Kidney epithelial cell (primary cell): ENCODE data around the gene TMEM187. TPM values are rescaled to one million over a fixed set of nuclear protein-coding genes. Genes with fewer than 3 reads are reported as not detected.

Experiments used
- DNase-seq: peaks from one replicate; pipeline ENCODE4 v3.0.0-alpha.2; 2010; ENCODE audit warnings: low read depth
- H3K27me3 ChIP-seq: 2 replicates; pipeline ENCODE4 v1.6.0; 2011; ENCODE audit warnings: low read length; ENCODE audit not compliant: control insufficient read depth, insufficient read depth
- H3K36me3 ChIP-seq: 2 replicates; pipeline ENCODE4 v1.5.1; 2011; ENCODE audit warnings: low read length; ENCODE audit not compliant: control insufficient read depth, insufficient read depth
- H3K4me3 ChIP-seq: 2 replicates; pipeline ENCODE4 v1.5.1; 2011; ENCODE audit warnings: low read depth, mild to moderate bottlenecking, control low read depth, low read length
- total RNA-seq: library from RNA; depleted of rRNA; stranded (reverse); fragments of >200 nt; gene quantifications from 2 replicates; pipeline ENCODE4 v1.2.3, GENCODE V29; 2015
- TF ChIP-seq, protein P1 (sequence below): IDR thresholded peaks from 2 replicates; pipeline ENCODE4 v1.5.1; 2011; ENCODE audit warnings: mild to moderate bottlenecking, moderate library complexity, low read length, control low read depth, inconsistent platforms; ENCODE audit not compliant: insufficient read depth, poor library complexity, severe bottlenecking

The TMEM187 gene
- total RNA-seq, 1 donor from 2014 or later = 6.7 TPM

GRCh38 chrX:153960786-153961185 lies 11.8 kb upstream of the TMEM187 start:
- H3K27me3 ChIP-seq = no peaks in the 10 kb centered on the region
- peaks cover 6% of the 10 kb centered on the region for H3K36me3 ChIP-seq
- TF ChIP-seq, protein P1, sequence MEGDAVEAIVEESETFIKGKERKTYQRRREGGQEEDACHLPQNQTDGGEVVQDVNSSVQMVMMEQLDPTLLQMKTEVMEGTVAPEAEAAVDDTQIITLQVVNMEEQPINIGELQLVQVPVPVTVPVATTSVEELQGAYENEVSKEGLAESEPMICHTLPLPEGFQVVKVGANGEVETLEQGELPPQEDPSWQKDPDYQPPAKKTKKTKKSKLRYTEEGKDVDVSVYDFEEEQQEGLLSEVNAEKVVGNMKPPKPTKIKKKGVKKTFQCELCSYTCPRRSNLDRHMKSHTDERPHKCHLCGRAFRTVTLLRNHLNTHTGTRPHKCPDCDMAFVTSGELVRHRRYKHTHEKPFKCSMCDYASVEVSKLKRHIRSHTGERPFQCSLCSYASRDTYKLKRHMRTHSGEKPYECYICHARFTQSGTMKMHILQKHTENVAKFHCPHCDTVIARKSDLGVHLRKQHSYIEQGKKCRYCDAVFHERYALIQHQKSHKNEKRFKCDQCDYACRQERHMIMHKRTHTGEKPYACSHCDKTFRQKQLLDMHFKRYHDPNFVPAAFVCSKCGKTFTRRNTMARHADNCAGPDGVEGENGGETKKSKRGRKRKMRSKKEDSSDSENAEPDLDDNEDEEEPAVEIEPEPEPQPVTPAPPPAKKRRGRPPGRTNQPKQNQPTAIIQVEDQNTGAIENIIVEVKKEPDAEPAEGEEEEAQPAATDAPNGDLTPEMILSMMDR = no peak
- no peak overlapping the region for H3K4me3 ChIP-seq
- no peak for DNase-seq

GRCh38 chrX:153961292-153961691 lies 11.3 kb upstream of the TMEM187 start:
- DNase-seq = no peak
- Histone ChIP-seq H3K27me3 (no peaks in the 10 kb centered on the region), H3K36me3 (peaks cover 6% of the 10 kb centered on the region), H3K4me3 (no peak overlapping the region)
- TF ChIP-seq, protein P1 = no peak

DNA sequence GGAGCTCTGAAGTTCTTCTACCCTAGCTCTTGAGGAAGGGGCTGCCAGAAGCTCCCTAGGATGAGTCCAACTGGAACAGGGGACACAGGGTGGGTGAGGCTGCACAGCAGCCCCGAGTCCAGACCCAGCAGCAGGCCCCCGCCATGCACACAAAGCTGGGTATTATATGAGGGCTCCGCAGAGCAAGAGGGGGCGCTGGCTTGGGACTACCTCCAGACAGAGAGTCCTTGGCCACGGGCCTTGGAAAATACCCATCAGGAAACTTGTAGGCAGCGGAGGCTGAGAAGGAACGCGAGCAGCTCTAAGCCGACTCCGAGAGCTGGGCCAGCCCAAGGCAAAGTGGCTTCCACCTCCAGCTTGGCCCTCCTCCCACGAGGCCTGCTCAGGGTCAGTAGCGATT lies 9.0 kb upstream of the TMEM187 start:
- Histone ChIP-seq H3K27me3 (no peaks in the 10 kb centered on the region), H3K4me3 (no peak overlapping the region), H3K36me3 (peaks cover 2% of the 10 kb centered on the region)
- DNase-seq = no peak
- TF ChIP-seq, protein P1 = no peak

- no peak overlapping the region for H3K4me3 ChIP-seq
- H3K27me3 ChIP-seq = no peaks in the 10 kb centered on the region
- H3K36me3 ChIP-seq = peaks cover 2% of the 10 kb centered on the region
- TF ChIP-seq, protein P1 = no peak
- no peak for DNase-seq
These were observed 8.4 kb upstream of the TMEM187 start for GRCh38 chrX:153964105-153964504.

- no peak for DNase-seq
- Histone ChIP-seq H3K36me3 (peaks cover 2% of the 10 kb centered on the region), H3K4me3 (no peak overlapping the region), H3K27me3 (no peaks in the 10 kb centered on the region)
- TF ChIP-seq, protein P1 = no peak
These were observed 7.1 kb upstream of the TMEM187 start for GRCh38 chrX:153965406-153965805.

DNA sequence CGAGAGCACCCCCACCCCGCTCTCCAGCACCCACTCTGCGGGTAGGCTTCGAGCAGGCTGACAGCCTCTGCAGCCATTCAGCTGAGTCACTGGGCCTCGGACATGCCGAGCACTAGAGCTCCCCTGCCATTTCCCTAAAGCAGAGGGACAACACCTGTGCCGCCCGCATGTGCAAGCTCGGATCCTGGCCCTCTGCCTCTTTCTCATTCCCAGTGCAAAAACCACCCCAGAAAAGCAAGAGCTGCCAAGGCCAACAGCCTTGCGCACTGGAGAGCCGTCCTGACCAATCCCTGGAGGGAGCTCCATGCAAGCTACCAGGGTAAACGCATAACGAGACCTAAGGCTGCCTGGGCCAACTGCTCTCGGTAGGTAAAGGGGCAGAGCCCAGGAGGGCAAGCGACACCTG lies 6.3 kb upstream of the TMEM187 start:
- Histone ChIP-seq H3K27me3 (no peaks in the 10 kb centered on the region), H3K4me3 (no peak overlapping the region), H3K36me3 (peaks cover 2% of the 10 kb centered on the region)
- TF ChIP-seq, protein P1 = no peak
- no peak for DNase-seq
